NB4 (cell line): Measurements from ENCODE around the gene KDM6A.

ENCODE experiments used
- CTCF ChIP-seq: IDR thresholded peaks from one replicate; pipeline ENCODE4 v1.5.1; 2012; ENCODE audit warnings: low read depth, low read length
- POLR2A ChIP-seq: IDR thresholded peaks from 2 replicates; pipeline ENCODE4 v1.6.1; 2011; ENCODE audit warnings: mild to moderate bottlenecking; ENCODE audit not compliant: insufficient read length; ENCODE audit errors: extremely low read depth

- TF ChIP-seq CTCF (no peak), POLR2A (no peak)
Measured at GRCh38 chrX:44874420-44875184, 1.6 kb downstream of the KDM6A start.
